NK-92 treated with Interleukin-12 subunit alpha and Interleukin-12 subunit beta, amount 100 ng/mL, for 24 hours (cell line): ENCODE results near the gene CUL4A.

Experiments used
- DNase-seq: peaks from one replicate; lab custom pipeline; 2025; lab: John Stamatoyannopoulos, UW

The CUL4A gene

DNA sequence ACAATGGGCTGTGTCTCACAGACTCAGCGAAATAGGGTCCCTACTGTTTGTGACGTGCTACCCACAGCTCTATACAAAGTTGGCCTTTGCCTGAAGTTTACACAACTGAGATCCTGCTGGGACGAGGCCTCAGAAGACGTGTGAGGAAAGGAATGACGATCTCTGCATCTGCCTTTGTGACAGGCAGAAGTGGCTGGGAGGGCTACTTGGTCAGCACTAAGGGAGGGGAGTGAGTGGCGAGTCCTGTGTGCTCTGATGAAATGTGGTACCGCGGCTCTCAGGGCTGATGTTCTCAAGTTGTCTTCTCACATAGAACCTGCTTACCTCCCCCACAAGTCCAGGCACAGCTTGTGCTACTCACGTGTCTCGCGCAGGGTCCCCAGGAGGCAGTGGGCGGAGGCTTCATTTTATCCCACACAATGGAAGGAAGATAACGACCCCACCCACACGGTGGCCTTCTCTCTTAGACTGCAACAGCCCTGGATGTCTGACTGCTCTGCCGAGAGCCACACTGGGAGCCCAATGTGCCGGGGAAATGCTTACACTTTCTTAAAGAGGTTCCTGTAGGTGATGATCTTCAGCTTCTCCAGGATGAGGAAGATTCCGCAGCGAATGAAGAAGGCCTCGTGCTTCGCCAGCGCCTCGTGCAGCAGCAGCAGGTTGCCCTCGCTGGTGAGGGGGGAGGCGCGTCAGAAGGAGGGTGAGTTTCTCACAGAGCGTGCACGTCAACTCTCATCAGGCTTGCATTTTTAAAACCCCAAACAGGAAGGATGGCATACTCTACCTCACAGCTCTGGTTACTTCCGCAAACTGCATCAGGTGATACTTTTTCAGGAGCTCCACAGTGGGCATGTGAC lies 29.8 kb upstream of the CUL4A start:
- no peak for DNase-seq

DNA sequence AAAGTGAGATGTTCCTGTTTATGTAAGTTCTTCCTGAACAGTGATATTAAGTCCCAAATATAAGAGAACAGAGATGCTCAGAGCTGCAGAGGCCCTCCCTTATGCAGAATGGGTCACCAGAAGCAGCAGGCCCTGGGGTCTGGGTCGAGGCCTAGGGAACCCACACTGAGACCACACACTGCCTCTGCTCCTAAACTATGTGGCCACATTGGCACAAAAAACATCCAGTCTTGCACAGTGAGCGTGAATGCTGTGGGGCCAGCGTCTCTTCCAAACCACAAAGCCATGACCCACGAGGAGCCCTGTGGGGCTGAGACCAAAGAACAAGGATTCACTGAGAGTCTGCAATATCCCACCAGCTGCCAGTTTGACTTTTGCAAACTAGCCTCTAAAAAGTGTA lies 27.4 kb upstream of the CUL4A start:
- no peak for DNase-seq

DNA sequence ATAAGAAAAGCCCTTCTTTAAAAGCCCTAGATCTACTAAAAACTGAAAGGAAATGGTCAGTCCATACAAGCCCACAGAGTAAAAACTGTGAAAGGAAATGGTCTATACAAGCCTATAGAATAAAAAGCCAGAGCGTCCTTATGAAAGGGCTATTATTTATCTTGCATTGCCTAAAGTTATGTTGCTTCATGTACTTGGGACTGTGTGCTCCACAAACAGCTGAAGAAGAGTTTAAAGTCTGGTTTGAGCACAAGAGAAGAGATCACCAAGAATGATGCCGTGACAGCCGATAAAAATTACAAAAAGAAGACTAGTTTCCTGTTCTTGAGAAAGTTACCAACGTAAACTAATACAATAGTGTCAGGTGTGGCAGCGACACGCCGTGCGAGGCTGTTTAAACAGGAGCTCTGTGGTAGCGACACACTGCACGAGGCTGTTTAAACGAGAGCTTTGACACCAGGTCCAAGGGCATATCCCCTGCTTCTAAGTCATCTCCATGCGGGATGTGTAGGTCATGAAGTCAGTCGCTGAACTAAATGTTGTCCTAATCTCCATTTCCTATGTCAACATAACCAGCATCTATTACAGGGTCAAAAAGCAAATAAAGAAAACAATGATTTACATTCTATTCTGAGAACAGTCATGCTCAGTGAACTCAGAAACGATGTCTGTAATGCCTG lies 25.8 kb upstream of the CUL4A start:
- no peak for DNase-seq

DNA sequence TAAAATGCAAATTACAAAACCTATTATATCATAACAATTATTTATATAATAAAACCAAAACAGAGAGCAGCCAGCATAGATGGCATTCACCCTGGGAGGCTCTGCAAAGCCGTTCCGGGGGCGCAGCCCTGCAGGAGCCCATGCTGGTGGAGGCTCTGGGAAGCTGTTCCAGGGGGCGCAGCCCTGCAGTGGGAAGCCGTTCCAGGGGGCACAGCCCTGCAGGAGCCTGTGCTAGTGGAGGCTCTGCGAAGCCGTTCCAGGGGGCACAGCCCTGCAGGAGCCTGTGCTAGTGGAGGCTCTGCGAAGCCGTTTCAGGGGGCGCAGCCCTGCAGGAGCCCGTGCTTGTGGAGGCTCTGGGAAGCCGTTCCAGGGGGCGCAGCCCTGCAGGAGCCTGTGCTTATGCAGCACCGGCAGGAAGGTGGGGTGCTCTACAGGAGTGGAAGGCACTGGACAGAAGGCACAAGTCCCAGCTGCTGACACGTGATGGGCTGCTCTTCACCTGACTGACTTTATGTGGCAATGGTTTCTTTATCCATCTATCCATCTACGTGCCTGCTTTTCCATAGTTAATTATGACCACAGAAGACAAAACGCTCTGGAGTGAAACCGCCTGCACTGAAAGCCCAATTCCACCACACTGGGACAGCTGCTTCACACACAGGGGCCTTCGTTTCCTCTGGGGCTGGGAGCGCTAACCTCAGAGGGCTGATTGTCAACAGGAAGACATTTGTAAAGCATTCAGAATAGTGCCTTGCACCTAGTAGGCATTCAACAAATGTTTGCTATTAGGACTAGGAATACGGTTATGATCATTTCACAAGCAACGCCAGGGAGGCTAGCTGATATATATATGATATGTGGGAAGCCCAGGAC lies 24.6 kb upstream of the CUL4A start:
- DNase-seq: no peak

DNA sequence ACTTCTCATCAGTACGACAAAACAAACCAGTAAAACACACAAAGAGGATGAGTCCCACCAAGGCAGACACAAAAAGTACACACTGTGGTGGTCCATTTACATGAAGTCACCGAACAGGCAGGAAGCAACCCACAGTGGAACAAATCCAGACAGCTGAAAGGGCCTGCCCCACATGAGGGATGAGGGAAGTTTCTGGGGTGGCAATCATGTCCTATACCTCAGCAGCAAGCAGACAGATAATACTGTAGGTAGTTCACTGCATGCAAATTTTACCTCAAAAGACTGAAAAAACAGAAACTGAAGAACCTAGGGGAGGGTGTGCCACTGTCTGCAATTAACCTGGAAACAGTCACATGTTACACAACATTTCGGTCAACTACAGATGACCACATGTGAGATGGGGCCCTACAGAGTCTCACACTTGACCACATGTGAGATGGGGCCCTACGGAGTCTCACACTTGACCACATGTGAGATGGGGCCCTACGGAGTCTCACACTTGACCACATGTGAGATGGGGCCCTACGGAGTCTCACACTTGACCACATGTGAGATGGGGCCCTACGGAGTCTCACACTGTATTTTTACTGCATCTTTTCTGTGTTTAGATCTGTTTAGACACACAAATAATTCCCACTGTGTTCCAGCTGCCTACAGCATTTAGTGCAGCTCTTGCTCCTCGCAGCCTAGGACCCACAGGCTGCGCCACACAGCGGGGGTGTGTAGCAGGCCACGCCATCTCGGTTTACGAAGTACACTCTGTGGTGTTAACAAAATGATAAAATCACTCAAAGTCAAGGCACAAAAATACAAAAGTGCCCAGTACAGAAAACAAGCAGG lies 23.1 kb upstream of the CUL4A start:
- DNase-seq: no peak

DNA sequence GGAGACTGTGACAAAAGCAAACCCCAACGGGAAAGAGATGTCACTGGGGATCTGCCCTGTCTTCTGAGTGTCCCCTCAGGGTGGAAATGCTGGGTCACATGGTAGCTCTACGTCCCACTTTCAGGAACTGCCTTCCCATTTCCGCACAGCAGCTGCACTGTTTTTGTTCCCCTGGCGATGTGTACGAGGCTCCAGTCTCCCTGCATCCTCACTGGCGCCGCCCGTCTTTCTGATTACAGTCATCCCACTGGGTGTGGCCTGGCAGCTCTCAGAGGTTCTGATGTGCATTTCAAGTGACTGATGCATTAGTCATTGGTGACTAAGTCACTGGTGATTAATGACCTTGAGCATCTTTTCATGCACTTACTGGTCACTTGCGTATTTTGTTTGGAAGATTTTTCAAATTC lies 22.1 kb upstream of the CUL4A start:
- peak; percentile 57 for DNase-seq

DNA sequence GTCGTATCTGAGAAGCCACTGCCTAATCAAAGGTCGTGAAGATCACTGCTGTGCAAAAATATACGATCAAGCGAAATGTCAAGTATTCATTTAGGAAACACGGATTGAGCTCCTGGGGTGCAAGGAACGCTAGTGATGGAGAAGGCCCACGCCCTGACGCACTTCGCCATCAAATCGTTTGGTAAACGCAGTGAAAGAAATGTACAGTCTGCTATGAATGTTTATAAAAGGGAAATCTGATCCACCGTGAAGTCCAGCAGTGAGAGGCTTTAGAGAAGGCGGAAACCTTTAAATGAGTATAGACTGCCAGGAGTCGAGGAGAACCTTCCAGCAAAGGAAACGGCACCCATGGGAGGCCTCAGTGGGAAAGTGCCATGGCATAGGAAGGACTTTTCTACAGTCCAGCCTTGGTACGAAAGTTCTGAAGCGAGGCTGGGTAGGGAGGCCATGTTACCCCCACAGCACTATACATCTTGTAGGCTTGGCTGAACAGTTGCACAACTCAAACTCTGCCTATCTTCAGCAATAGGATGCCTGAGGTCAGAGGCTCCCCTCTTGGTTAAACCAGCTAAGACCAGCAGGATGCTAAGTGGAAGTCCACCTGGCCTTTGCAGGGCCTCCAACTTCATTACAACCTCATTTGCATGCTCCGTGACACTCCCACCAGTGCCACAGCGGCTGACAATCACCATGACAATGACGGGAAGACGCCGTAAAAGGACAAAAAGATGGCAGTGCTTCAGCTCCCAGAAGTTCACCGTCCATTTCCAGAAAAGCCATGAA lies 21.3 kb upstream of the CUL4A start:
- DNase-seq: no peak

DNA sequence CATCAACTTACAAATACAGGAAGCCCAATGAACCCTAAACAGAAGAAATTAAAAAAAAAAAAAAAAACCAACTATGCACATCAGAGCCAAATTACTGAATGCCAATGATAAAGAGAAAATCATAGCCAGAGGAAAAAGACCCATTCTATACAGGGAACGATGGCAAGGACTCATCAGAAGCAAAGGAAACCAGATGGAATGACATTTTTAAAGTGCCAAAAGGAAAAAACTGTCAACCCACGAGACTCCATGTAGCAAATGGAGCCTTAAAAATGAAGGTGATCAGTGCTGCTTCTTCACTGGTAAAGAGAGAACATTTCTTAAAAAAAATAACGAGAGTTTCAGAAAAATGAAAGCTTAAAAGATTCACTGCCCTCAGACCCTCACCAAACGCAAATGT lies 19.2 kb upstream of the CUL4A start:
- no peak for DNase-seq

DNA sequence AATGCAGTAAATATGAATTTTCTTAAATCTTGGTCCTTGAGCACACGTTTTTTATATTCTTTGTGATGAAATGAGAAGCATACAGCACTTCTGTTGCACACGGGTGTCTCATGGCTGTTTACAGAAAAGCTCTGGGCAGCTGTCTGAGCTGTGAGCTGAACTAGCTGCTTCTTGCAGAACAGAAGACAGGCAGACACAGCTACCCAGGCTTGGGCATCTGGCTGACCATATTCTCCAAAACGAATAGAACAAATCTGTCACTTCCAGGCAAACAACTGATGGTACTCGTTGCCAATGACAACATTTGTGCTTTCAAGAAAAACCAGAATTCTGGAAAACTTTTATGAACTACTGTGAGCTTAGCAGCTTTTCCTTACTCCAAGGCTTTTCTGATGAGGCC lies 17.1 kb upstream of the CUL4A start:
- DNase-seq: no peak

DNA sequence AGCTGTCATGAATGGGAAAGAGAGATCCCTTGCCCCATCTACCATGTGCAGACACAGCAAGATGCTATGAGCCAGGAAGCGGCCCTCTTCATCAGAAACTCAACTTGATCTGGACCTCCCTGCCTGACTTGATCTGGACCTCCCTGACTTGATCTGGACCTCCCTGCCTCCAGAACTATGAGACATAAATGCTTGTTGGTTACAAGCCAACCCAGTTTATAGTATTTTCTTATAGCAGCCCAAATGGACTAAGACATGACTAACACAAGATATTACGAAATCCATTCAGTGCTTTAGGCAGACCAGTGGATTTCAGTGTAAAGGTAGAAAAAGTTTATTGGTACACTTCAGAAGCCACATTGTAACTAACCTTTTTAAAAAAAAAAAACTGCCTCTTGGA lies 16.5 kb upstream of the CUL4A start:
- DNase-seq: no peak

DNA sequence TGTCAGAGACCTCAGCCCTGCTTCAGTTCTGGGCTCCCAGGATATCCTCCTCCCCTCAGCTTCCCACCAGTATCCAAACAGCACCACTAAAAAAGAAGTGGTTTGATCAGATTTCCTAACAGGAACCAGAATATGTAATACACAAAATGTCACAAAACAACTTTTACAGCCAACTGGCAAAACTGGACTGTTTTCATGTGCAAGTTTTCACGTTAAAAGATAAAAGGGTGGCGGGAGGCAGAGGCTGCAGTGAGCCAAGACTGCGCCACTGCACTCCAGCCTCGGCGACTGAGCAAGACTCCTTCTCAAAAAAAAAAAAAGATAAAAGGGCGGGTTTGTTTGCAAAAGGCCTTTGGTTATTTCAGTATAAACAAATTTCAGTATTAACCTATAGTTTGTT lies 14.1 kb upstream of the CUL4A start:
- no peak for DNase-seq

DNA sequence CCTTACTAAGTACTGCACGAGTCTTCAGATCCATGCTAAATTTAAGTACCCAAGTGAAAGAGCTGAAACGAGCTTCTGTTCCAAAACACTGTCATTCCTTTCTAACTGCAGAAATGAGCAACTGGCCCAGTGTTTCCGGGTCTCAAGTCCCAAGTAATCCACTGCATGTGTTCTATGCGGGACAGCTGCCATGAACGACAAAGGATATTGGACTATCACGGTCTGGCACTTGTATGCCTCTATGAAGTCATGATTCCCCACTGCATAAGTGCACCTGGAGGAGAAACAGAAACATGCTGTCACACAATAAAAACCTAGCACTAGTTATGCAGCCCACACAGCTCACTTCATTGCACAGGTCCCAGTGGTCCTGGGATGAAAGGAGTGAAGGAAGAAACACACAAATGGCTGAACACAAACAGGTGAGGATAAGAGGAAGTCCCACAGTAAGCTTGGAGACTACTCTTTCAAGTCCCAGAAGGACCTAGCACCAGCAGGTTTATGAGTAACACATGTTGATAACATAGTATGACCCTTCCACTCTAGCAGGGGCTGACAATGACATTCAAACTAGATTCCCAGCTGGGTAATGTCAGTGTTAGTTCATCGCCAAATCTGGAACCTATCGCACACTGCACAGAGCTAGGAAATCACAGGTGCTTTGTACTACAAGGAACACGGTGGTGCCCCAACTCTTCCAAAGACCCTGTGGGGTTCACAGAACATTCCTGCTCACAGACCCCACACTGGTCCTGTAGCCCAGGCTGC lies 12.3 kb upstream of the CUL4A start:
- no peak for DNase-seq

DNA sequence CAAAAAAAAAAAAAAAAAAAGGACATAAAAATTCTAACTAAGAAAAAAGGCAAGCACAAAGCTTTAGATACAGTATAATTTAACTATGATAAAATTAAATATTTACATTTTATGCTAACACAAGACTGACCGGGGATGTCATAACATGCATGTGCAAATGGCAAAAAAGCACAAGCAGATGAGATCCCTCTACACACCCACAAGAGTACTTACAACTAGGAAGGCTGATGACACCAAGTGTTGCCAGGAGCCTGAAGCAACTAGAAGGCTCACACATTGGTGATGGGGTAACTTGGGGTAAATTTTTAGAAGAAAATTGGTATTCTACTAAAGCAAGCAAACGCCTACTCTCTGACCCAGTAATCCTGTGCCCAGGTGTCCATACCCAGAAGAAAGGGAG lies 7.6 kb upstream of the CUL4A start:
- no peak for DNase-seq

DNA sequence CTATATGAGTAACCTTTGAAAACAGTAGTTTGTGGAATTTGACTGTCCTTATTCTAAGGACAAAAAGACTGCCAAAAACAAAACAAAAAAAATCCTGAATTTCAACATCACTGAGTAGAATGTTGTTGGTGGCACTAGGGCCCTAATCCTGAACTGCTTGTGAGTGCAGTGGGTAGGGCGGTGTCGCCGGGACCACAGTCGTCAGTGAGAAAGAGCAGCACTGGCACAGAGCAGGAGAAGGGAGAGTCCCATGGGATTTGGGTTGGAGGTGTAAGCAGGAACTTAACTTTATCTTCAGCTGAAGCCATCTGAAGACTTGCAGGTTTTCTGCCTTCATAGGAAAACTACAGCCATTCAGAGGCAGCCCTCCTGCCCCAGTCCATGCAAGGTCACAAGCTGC lies 6.5 kb upstream of the CUL4A start:
- no peak for DNase-seq

DNA sequence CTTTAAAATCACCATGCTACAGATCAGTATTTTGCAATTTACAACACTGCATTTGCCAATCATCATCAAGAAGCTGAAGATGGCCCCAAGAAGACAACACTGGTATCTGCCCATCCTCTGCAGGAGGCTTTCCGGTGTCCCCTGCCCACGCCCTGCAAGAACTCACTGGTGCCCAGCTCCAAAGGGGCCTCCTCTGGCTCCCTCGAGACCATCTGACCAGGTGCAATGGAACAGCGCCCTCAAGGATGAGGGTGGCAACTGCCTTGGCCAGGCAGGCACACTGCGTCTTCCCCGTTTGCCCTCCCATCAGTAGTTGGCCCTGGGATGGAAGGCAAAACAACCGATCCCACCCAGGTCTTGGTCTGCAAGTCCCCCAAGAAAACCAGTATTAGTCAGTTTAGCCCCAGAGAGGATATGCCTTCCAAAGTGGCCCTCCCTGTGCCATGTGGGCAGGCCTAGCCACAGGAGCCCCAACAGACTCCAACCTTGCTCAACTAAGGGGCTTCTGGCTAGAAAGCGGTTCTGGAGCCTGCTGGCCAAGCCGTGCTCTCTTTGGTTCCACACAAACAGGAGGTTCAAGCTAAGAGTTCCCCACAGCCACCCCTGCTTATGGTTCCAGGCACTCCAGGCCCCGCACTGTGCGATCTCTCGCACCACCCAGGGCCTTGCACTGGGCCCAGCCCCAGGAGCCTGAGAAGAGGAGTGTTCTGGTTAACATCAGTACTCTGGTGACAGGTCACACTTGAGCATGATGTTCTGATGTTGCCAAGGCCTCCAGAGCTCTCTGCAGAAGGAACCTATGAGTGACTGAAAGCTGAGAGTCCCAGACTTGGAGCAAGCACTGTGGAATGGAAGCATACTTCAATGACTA lies 5.7 kb upstream of the CUL4A start:
- DNase-seq: no peak

DNA sequence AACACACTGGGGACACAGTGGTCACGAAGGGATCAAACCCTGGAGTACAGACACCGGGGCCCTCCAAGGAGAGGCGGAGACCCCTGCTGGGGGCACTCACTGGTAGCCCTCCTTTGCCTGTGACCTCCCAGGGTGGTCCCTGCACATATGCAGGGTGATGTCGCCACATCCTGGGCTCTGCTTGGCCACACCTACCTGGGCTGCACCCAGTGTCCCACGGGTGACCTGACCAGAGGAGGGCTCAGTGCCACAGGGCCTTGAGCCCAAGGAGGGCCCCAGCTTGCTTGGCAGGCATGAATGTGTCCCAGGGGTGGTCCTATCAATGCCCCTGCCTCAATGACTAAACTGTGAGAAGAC lies 5.1 kb upstream of the CUL4A start:
- no peak for DNase-seq

DNA sequence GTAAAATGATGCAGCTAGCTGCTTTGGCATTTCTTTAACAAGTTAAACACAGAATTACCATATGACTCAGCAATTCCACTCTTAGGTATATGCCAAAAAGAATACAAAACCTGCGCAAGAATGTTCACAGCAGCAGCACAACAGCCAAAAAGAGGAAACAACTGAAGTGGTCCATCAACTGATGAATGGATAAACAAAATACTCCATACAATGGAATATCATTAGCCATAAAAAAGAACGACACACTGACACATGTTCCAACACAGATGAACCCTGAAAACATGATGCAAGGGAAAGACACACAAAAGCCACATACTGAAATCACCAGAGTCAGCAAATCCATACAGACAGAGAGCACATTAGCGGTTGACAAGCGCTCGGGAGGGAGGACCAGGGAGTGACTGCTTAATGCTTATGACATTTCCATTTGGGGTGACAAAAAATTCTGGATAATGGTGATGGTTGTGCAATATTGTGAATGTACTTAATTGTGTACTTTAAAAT lies 3.9 kb upstream of the CUL4A start:
- no peak for DNase-seq

DNA sequence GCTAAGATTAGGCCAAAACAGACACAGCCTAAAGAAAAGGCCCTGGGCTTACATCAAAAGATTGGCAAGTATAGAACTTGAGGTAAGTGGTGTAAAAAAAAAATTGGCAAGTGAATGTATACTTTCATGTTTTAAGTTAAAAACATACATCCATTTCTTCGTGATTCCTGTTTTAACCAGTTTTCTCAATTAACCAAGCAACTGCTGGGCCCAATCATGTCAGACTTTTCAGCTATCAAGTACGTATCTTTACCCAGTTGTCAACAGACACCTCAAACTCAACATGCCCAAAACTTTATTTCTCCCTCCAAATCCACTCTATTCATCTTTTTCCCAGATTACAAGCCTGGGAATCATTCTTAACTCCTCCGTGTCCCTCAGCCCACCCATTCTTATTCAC lies 2.0 kb upstream of the CUL4A start:
- no peak for DNase-seq

DNA sequence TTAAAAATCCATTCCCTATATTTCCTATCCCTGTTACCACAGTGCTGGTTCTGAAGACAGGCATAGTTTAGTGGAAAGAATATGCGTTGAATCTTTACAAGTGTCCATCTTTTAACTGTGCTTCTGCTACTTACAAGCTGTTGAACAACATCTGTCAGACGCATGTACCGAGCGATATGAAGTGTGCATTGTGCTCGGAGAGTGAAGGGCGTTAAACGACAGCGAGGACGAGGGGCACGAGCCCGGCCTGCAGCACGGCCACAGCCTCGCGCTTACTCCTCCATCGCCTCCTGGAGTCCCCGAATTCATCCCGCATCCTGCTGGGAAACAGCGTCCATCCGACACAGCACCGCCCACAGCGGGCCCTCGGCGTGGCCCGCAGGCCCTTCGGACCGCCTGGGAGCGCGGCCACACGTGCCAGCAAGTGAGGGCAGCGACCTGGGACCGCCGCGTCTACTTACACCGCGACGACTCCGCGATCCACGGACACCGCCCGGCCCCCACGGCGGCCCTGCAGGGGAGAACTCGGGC lies 1.5 kb upstream of the CUL4A start:
- no peak for DNase-seq
